H9 (cell line): Measurements from ENCODE around the gene NFIX. TPM values are rescaled to one million over a fixed set of nuclear protein-coding genes. Genes with fewer than 3 reads are reported as not detected.

Experiments
- DNase-seq: peaks from one replicate; pipeline ENCODE4 v3.0.0-alpha.2; 2017
- H2AFZ ChIP-seq: one replicate; pipeline ENCODE4 v1.6.1; 2013; ENCODE audit warnings: mild to moderate bottlenecking, low read length, control low read depth, moderate library complexity
- H2AK5ac ChIP-seq: 2 replicates; pipeline ENCODE4 v1.6.1; 2013; ENCODE audit warnings: low read length, control low read depth, mixed read lengths; ENCODE audit not compliant: insufficient read length
- H2BK120ac ChIP-seq: one replicate; pipeline ENCODE4 v1.6.1; 2013; ENCODE audit warnings: low read depth, mild to moderate bottlenecking, low read length, control low read depth, inconsistent platforms; ENCODE audit not compliant: poor library complexity, severe bottlenecking
- H2BK12ac ChIP-seq: 2 replicates; pipeline ENCODE4 v1.6.1; 2013; ENCODE audit warnings: low read length, control low read depth, mixed read lengths, low read depth; ENCODE audit not compliant: insufficient read length
- H2BK15ac ChIP-seq: 2 replicates; pipeline ENCODE4 v1.6.1; 2013; ENCODE audit warnings: low read depth, low read length, control low read depth
- H2BK20ac ChIP-seq: one replicate; pipeline ENCODE4 v1.6.1; 2013; ENCODE audit warnings: low read depth, mild to moderate bottlenecking, low read length, control low read depth, inconsistent platforms; ENCODE audit not compliant: poor library complexity, severe bottlenecking
- H2BK5ac ChIP-seq: 2 replicates; pipeline ENCODE4 v1.6.1; 2013; ENCODE audit warnings: low read length, control low read depth, mixed read lengths; ENCODE audit not compliant: insufficient read length
- H3K14ac ChIP-seq: 2 replicates; pipeline ENCODE4 v1.6.1; 2013; ENCODE audit warnings: low read length, control low read depth; ENCODE audit not compliant: insufficient read depth
- H3K18ac ChIP-seq: 2 replicates; pipeline ENCODE4 v1.6.1; 2013; ENCODE audit warnings: low read depth, mild to moderate bottlenecking, mixed read lengths, low read length, control low read depth; ENCODE audit not compliant: insufficient read length
- H3K23ac ChIP-seq: 2 replicates; pipeline ENCODE4 v1.6.1; 2013; ENCODE audit warnings: low read length, control low read depth, mixed read lengths, low read depth; ENCODE audit not compliant: insufficient read length
- H3K23me2 ChIP-seq: 2 replicates; pipeline ENCODE4 v1.6.1; 2013; ENCODE audit warnings: low read depth, mild to moderate bottlenecking, mixed read lengths, low read length, control low read depth; ENCODE audit not compliant: insufficient read length, poor library complexity, severe bottlenecking
- H3K27ac ChIP-seq: 2 replicates; pipeline ENCODE4 v1.5.1; 2013; ENCODE audit warnings: low read length, control low read depth, mixed read lengths, low read depth; ENCODE audit not compliant: insufficient read length
- H3K27me3 ChIP-seq: 2 replicates; pipeline ENCODE4 v1.6.1; 2013; ENCODE audit warnings: low read length, control low read depth, inconsistent platforms; ENCODE audit not compliant: insufficient read depth
- H3K4ac ChIP-seq: 2 replicates; pipeline ENCODE4 v1.6.1; 2013; ENCODE audit warnings: low read depth, mild to moderate bottlenecking, control low read depth, inconsistent platforms, low read length, moderate library complexity
- H3K4me1 ChIP-seq: 2 replicates; pipeline ENCODE4 v1.6.1; 2013; ENCODE audit warnings: low read length, control low read depth, inconsistent platforms; ENCODE audit not compliant: insufficient read depth
- H3K4me2 ChIP-seq: 2 replicates; pipeline ENCODE4 v1.6.1; 2013; ENCODE audit warnings: low read length, control low read depth, mixed read lengths; ENCODE audit not compliant: insufficient read length, insufficient read depth
- H3K56ac ChIP-seq: 2 replicates; pipeline ENCODE4 v1.6.1; 2013; ENCODE audit warnings: low read depth, mild to moderate bottlenecking, mixed read lengths, low read length, control low read depth; ENCODE audit not compliant: insufficient read length
- H3K79me1 ChIP-seq: 2 replicates; pipeline ENCODE4 v1.6.1; 2013; ENCODE audit warnings: low read depth, mild to moderate bottlenecking, moderate library complexity, low read length, control low read depth, inconsistent platforms; ENCODE audit not compliant: insufficient read depth, poor library complexity, severe bottlenecking
- H3K79me2 ChIP-seq: 2 replicates; pipeline ENCODE4 v1.6.1; 2013; ENCODE audit warnings: low read length, control low read depth, inconsistent platforms; ENCODE audit not compliant: insufficient read depth
- H3K9ac ChIP-seq: 2 replicates; pipeline ENCODE4 v1.6.1; 2013; ENCODE audit warnings: low read length, control low read depth, mixed read lengths; ENCODE audit not compliant: insufficient read length; ENCODE audit errors: extremely low read depth
- H3K9me3 ChIP-seq: one replicate; pipeline ENCODE4 v1.6.1; 2013; ENCODE audit warnings: low read depth, low read length, inconsistent platforms; ENCODE audit not compliant: control insufficient read depth
- H3T11ph ChIP-seq: one replicate; pipeline ENCODE4 v1.6.1; 2013; ENCODE audit warnings: mild to moderate bottlenecking, low read length, control low read depth, inconsistent platforms
- H4K20me1 ChIP-seq: one replicate; pipeline ENCODE4 v1.6.1; 2013; ENCODE audit not compliant: control insufficient read depth, insufficient read length, insufficient read depth
- H4K5ac ChIP-seq: 2 replicates; pipeline ENCODE4 v1.6.1; 2013; ENCODE audit warnings: low read depth, mild to moderate bottlenecking, mixed read lengths, low read length, control low read depth; ENCODE audit not compliant: insufficient read length
- H4K8ac ChIP-seq: replicated peaks from 2 replicates; pipeline ENCODE4 v1.6.1; 2013; ENCODE audit warnings: low read length, control low read depth, mixed read lengths, low read depth; ENCODE audit not compliant: insufficient read length
- H4K91ac ChIP-seq: 2 replicates; pipeline ENCODE4 v1.6.1; 2013; ENCODE audit warnings: low read depth, mild to moderate bottlenecking, moderate library complexity, mixed read lengths, low read length, control low read depth; ENCODE audit not compliant: insufficient read length
- H3K27ac Mint-ChIP-seq, 3 experiments: 2 replicates in 2 of 3; 3 replicates in 1 of 3; pipeline ENCODE4 v1.8.0; 2020 to 2021; ENCODE audit warnings: mixed read lengths in 3 of 3, mild to moderate bottlenecking in 1 of 3, moderate library complexity in 1 of 3
- H3K27me3 Mint-ChIP-seq: 2 replicates; pipeline ENCODE4 v1.8.0; 2021; ENCODE audit warnings: low read depth, mild to moderate bottlenecking, moderate library complexity, mixed read lengths
- H3K36me3 Mint-ChIP-seq, 3 experiments: 2 replicates in 2 of 3; 3 replicates in 1 of 3; pipeline ENCODE4 v1.8.0; 2020 to 2021; ENCODE audit warnings: low read depth in 3 of 3, mixed read lengths in 3 of 3; ENCODE audit not compliant: insufficient read depth in 1 of 3
- H3K4me1 Mint-ChIP-seq, 2 experiments: 2 replicates each; pipeline ENCODE4 v1.8.0; 2020; ENCODE audit warnings: mixed read lengths in 2 of 2
- H3K4me3 Mint-ChIP-seq, 2 experiments: 2 replicates in 1 of 2; 3 replicates in 1 of 2; pipeline ENCODE4 v1.8.0; 2020 to 2021; ENCODE audit warnings: mild to moderate bottlenecking in 2 of 2, mixed read lengths in 2 of 2, moderate library complexity in 1 of 2
- H3K9me3 Mint-ChIP-seq, 2 experiments: 2 replicates in 1 of 2; 3 replicates in 1 of 2; pipeline ENCODE4 v1.8.0; 2020; ENCODE audit warnings: mild to moderate bottlenecking in 2 of 2, mixed read lengths in 2 of 2, moderate library complexity in 1 of 2
- total RNA-seq: library from RNA; stranded (reverse); gene quantifications from 2 replicates; pipeline ENCODE4 v1.2.1, GENCODE V29; 2021
- TF ChIP-seq, protein P1 (sequence below): fragments of 200-600 bp; sonication (generic); conservative IDR thresholded peaks from 3 replicates; pipeline ENCODE4 v1.8.0; 2021; ENCODE audit warnings: antibody characterized with exemption, mild to moderate bottlenecking

NFIX gene
- total RNA-seq, 1 experiment from 2014 or later = 0.31 TPM

GRCh38 chr19:13062317-13062716 is 67.0 kb downstream of the NFIX start:
- H3K79me1 ChIP-seq = no peaks in the 10 kb centered on the region
- H3K14ac ChIP-seq = no peak overlapping the region
- no peaks in the 10 kb centered on the region for H3K79me2 ChIP-seq
- peaks cover 31% of the 10 kb centered on the region for H3K27me3 ChIP-seq
- Mint-ChIP-seq H3K4me1 (peaks cover 11 to 19% of the 10 kb centered on the region in 2 experiments), H3K36me3 (no peaks in the 10 kb centered on the region), H3K4me3 (no peak overlapping the region), H3K9me3 (no peaks in the 10 kb centered on the region; a peak in 1 of 5 replicates), H3K27me3 (peaks cover 91% of the 10 kb centered on the region), H3K27ac (no peak overlapping the region)
- H3K4me2 ChIP-seq = no peak overlapping the region
- no peak overlapping the region for H3K9ac ChIP-seq
- H2BK20ac ChIP-seq = no peak overlapping the region
- H3K18ac ChIP-seq = no peak overlapping the region
- H2BK5ac ChIP-seq = no peak overlapping the region
- H3K9me3 ChIP-seq = no peaks in the 10 kb centered on the region
- no peak overlapping the region for H3K23ac ChIP-seq
- no peak overlapping the region for H2BK15ac ChIP-seq
- DNase-seq = no peak
- TF ChIP-seq, protein P1, sequence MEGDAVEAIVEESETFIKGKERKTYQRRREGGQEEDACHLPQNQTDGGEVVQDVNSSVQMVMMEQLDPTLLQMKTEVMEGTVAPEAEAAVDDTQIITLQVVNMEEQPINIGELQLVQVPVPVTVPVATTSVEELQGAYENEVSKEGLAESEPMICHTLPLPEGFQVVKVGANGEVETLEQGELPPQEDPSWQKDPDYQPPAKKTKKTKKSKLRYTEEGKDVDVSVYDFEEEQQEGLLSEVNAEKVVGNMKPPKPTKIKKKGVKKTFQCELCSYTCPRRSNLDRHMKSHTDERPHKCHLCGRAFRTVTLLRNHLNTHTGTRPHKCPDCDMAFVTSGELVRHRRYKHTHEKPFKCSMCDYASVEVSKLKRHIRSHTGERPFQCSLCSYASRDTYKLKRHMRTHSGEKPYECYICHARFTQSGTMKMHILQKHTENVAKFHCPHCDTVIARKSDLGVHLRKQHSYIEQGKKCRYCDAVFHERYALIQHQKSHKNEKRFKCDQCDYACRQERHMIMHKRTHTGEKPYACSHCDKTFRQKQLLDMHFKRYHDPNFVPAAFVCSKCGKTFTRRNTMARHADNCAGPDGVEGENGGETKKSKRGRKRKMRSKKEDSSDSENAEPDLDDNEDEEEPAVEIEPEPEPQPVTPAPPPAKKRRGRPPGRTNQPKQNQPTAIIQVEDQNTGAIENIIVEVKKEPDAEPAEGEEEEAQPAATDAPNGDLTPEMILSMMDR = no peak
- H3K4ac ChIP-seq = no peak overlapping the region
- no peak overlapping the region for H3K56ac ChIP-seq
- no peaks in the 10 kb centered on the region for H4K20me1 ChIP-seq
- H3T11ph ChIP-seq = no peak overlapping the region
- peaks cover 3% of the 10 kb centered on the region; the same call in 1 of the 2 replicates for H3K4me1 ChIP-seq
- peaks cover 7% of the 10 kb centered on the region for H3K23me2 ChIP-seq
- no peak overlapping the region for H3K27ac ChIP-seq
- H4K5ac ChIP-seq = no peak overlapping the region
- H4K91ac ChIP-seq = no peak overlapping the region
- H2BK12ac ChIP-seq = no peak overlapping the region
- H2BK120ac ChIP-seq = no peak overlapping the region
- no peak overlapping the region for H2AFZ ChIP-seq
- no peak overlapping the region for H2AK5ac ChIP-seq
- no peak overlapping the region for H4K8ac ChIP-seq
